ENCODE measurements around the gene DPYD. TPM values are rescaled to one million over a fixed set of nuclear protein-coding genes. Genes with fewer than 3 reads are reported as not detected.

The DPYD gene
- total RNA-seq, 1 donor from 2014 or later, result 8.1 TPM

DNA sequence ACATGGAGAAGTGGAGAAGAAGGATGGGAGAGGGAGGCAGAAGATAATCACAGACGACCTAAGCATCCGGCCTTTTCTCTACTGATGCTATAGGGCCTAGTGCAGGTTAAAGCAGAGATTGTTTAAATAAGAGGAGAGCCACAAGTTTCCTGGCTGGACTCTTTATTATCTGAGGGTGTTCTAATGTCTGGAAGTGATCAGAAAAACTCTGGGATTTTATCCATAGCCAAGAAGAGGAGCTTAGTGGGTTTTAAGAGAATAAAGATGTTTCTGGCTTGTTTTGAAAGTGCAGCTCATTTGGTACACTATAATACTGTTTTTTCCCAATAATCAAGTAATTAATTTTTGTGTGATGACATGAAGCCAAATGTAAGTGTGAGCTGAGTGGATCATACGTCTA is 780.2 kb downstream of the DPYD start:
- Mint-ChIP-seq H3K27ac (no peak overlapping the region), H3K36me3 (ENCODE audit: insufficient read depth) (no peaks in the 10 kb centered on the region), H3K4me3 (ENCODE audit: low read depth) (no peak overlapping the region), H3K4me1 (ENCODE audit: low read depth) (peaks cover 13% of the 10 kb centered on the region), H3K9me3 (ENCODE audit: low read depth) (no peaks in the 10 kb centered on the region), H3K27me3 (no peaks in the 10 kb centered on the region)
- no peak for DNase-seq (ENCODE audit: low spot score, unreplicated experiment)
- TF ChIP-seq, protein P1, sequence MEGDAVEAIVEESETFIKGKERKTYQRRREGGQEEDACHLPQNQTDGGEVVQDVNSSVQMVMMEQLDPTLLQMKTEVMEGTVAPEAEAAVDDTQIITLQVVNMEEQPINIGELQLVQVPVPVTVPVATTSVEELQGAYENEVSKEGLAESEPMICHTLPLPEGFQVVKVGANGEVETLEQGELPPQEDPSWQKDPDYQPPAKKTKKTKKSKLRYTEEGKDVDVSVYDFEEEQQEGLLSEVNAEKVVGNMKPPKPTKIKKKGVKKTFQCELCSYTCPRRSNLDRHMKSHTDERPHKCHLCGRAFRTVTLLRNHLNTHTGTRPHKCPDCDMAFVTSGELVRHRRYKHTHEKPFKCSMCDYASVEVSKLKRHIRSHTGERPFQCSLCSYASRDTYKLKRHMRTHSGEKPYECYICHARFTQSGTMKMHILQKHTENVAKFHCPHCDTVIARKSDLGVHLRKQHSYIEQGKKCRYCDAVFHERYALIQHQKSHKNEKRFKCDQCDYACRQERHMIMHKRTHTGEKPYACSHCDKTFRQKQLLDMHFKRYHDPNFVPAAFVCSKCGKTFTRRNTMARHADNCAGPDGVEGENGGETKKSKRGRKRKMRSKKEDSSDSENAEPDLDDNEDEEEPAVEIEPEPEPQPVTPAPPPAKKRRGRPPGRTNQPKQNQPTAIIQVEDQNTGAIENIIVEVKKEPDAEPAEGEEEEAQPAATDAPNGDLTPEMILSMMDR (IDR thresholded peaks at IDR 0.05; ENCODE audit: unreplicated experiment), result no peak

DNA sequence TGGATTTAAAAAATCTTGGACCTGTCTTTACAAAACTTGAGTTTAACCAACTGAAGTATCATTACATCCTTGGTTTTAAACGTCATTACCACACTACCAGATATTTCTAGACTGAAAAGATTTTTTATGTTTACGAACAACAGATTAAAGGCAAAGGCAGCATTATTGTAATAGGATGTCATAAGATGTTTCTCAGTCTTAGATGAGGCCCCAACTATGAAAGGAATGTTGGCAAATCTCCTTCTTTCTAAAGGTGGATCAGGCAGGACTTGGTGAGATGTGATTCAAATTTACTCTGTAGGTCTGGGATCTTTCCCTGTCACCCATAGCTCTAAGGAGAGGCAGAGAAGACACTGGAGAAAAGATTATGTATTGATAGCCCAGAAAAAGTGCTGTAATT is 781.3 kb downstream of the DPYD start:
- Mint-ChIP-seq H3K36me3 (ENCODE audit: insufficient read depth) (no peaks in the 10 kb centered on the region), H3K27ac (no peak overlapping the region), H3K4me1 (ENCODE audit: low read depth) (peaks cover 13% of the 10 kb centered on the region), H3K27me3 (no peaks in the 10 kb centered on the region), H3K9me3 (ENCODE audit: low read depth) (no peaks in the 10 kb centered on the region), H3K4me3 (ENCODE audit: low read depth) (no peak overlapping the region)
- no peak for DNase-seq (ENCODE audit: low spot score, unreplicated experiment)
- TF ChIP-seq, protein P1 (IDR thresholded peaks at IDR 0.05; ENCODE audit: unreplicated experiment), result no peak

DNA sequence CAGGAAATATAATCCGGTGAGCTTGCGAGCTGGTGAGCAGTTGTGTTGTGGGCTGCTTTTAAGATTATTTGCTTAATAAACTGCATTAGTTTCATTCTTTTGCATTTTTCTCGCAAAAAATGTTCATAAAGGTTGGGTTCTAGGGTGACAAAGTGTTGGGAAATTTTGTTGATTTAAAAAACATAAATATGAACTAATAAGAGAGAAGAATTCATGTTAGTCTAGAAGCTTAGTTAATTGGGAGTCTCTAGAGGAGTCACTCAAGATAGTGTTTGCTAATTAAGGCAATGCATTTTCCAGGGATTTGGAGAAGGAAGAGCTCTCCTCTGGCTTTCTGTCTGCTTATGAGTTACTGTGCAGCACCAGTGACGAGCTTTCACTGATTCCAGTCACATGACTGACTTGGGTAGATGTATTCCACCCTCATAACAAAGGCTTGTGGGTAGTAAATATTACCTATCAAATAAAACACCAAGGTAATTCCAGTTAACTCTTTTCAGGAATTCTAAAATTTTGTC is 782.3 kb downstream of the DPYD start:
- TF ChIP-seq, protein P1 (IDR thresholded peaks at IDR 0.05; ENCODE audit: unreplicated experiment), result no peak
- Mint-ChIP-seq H3K4me1 (ENCODE audit: low read depth) (peaks cover 13% of the 10 kb centered on the region), H3K27me3 (no peaks in the 10 kb centered on the region), H3K27ac (peak overlapping the region; percentile 12), H3K9me3 (ENCODE audit: low read depth) (no peaks in the 10 kb centered on the region), H3K36me3 (ENCODE audit: insufficient read depth) (no peaks in the 10 kb centered on the region), H3K4me3 (ENCODE audit: low read depth) (no peak overlapping the region)
- no peak for DNase-seq (ENCODE audit: low spot score, unreplicated experiment)

DNA sequence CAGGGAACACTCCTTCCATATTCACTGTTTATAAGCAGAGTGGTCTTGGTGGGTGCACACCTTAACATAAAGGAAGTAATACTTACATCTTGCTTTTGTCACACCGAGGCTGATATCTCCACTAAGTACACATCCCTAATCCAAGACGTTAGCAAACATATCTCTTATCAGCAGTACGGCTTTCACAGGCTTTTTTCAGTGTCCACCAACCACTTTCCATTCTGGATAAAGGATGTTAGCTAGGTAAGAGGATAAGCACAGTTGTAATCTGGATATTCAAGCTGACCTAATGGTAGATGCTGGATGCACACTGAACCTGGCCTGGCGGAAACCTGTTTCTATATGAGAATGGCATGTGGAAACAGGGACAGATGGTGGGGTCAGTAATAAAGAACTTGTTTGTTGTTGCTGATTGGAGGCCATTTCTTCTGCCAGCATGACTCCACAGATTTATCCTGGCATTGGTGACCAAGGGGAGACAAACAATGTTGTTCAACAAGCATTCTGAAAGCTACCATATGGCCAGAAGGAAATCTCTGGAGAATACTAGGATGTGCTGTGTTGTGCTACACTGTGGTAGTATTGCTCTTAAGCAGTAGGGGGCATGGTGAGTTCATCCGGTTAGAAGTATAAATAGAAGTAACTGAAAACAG is 782.8 kb downstream of the DPYD start:
- TF ChIP-seq, protein P1 (IDR thresholded peaks at IDR 0.05; ENCODE audit: unreplicated experiment), result peak; percentile 61
- no peak for DNase-seq (ENCODE audit: low spot score, unreplicated experiment)
- no peaks in the 10 kb centered on the region for H3K27me3 Mint-ChIP-seq
- no peak overlapping the region for H3K4me3 Mint-ChIP-seq (ENCODE audit: low read depth)
- H3K4me1 Mint-ChIP-seq (ENCODE audit: low read depth), result peaks cover 13% of the 10 kb centered on the region
- H3K36me3 Mint-ChIP-seq (ENCODE audit: insufficient read depth), result no peaks in the 10 kb centered on the region
- no peaks in the 10 kb centered on the region for H3K9me3 Mint-ChIP-seq (ENCODE audit: low read depth)
- H3K27ac Mint-ChIP-seq, result peak overlapping the region; percentile 12

DNA sequence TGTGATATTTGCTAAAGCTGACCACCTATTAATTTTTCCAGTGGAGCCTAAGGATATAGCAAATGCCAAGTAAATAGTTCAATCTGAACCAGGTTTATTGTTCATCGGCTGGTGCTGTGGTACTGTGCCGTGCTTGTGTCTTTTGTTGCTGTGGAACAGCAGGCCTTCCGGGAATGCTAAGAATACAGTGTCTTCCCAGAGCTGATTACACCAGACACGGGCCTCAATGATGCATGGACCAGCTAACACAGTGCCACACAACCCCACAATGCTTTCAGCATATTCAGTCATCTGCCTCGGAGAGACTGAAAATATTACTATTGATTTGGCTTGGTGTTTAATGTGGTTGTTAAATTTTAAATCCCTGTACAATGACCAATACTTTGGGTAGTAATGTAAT is 783.8 kb downstream of the DPYD start:
- no peak for DNase-seq (ENCODE audit: low spot score, unreplicated experiment)
- Mint-ChIP-seq H3K4me1 (ENCODE audit: low read depth) (peaks cover 13% of the 10 kb centered on the region), H3K27me3 (no peaks in the 10 kb centered on the region), H3K27ac (no peak overlapping the region), H3K9me3 (ENCODE audit: low read depth) (no peaks in the 10 kb centered on the region), H3K36me3 (ENCODE audit: insufficient read depth) (no peaks in the 10 kb centered on the region), H3K4me3 (ENCODE audit: low read depth) (no peak overlapping the region)
- TF ChIP-seq, protein P1 (IDR thresholded peaks at IDR 0.05; ENCODE audit: unreplicated experiment), result no peak
